HepG2 (cell line): ENCODE data around the gene HMBS. TPM values are rescaled to one million over a fixed set of nuclear protein-coding genes. Genes with fewer than 3 reads are reported as not detected.

Experiments
- CEBPB ChIP-seq: IDR thresholded peaks from 2 replicates; pipeline ENCODE4 v1.6.1; 2011; ENCODE audit warnings: low read depth, low read length, improper control_type of control experiment, borderline replicate concordance
- EED ChIP-seq: sonication (generic); formaldehyde crosslinking; IDR thresholded peaks from 2 replicates; pipeline ENCODE4 v1.5.0; 2020; ENCODE audit warnings: mild to moderate bottlenecking, missing genetic modification reagents
- JDP2 ChIP-seq: sonication (generic); formaldehyde crosslinking; IDR thresholded peaks from 2 replicates; pipeline ENCODE4 v1.8.1; 2022; ENCODE audit warnings: missing genetic modification reagents, borderline replicate concordance
- KLF6 ChIP-seq: IDR thresholded peaks from 2 replicates; pipeline ENCODE4 v1.8.0; 2016; ENCODE audit warnings: missing biosample characterization, missing genetic modification reagents
- MAF1 ChIP-seq: sonication (generic); formaldehyde crosslinking; IDR thresholded peaks from 2 replicates; pipeline ENCODE4 v1.5.0; 2020; ENCODE audit warnings: missing genetic modification reagents, borderline replicate concordance
- MEIS1 ChIP-seq: sonication (generic); formaldehyde crosslinking; IDR thresholded peaks from 2 replicates; pipeline ENCODE4 v1.9.0; 2021; ENCODE audit warnings: mild to moderate bottlenecking, missing genetic modification reagents, moderate library complexity, borderline replicate concordance
- MIXL1 ChIP-seq: IDR thresholded peaks from 2 replicates; pipeline ENCODE4 v1.6.1; 2016
- MTA3 ChIP-seq: sonication (generic); formaldehyde crosslinking; IDR thresholded peaks from 2 replicates; pipeline ENCODE4 v1.4.0; 2020; ENCODE audit warnings: missing genetic modification reagents
- NFKB2 ChIP-seq: sonication (generic); formaldehyde crosslinking; IDR thresholded peaks from 2 replicates; pipeline ENCODE4 v1.4.0; 2020; ENCODE audit warnings: missing genetic modification reagents, borderline replicate concordance
- RBAK ChIP-seq: sonication (generic); formaldehyde crosslinking; IDR thresholded peaks from 2 replicates; pipeline ENCODE4 v1.5.1; 2020; ENCODE audit warnings: mild to moderate bottlenecking, missing genetic modification reagents
- RFX1 ChIP-seq: fragments of 450-650 bp; IDR thresholded peaks from 2 replicates; pipeline ENCODE4 v1.6.1; 2017
- SOX6 ChIP-seq, 2 experiments: fragments of 450-650 bp in 1 of 2; sonication (generic) in 1 of 2; formaldehyde crosslinking in 1 of 2; IDR thresholded peaks; 2 replicates each; pipeline versions ENCODE4 v1.4.0 to v1.6.1; 2017 to 2020; ENCODE audit warnings: antibody characterized with exemption in 1 of 2, mild to moderate bottlenecking in 1 of 2, missing genetic modification reagents in 1 of 2
- TBL1XR1 ChIP-seq: fragments of 150-350 bp; IDR thresholded peaks from 2 replicates; pipeline ENCODE4 v1.6.1; 2014; ENCODE audit warnings: borderline replicate concordance, low read length; ENCODE audit not compliant: partially characterized antibody
- ZFP82 ChIP-seq: sonication (generic); formaldehyde crosslinking; IDR thresholded peaks from 2 replicates; pipeline ENCODE4 v1.5.1; 2020; ENCODE audit warnings: mild to moderate bottlenecking, missing genetic modification reagents, borderline replicate concordance
- ZNF260 ChIP-seq: sonication (generic); formaldehyde crosslinking; IDR thresholded peaks from 2 replicates; pipeline ENCODE4 v1.4.0; 2020; ENCODE audit warnings: missing genetic modification reagents, low read depth, mild to moderate bottlenecking, borderline replicate concordance
- ZNF382 ChIP-seq: sonication (generic); formaldehyde crosslinking; IDR thresholded peaks from 2 replicates; pipeline ENCODE4 v1.5.0; 2020; ENCODE audit warnings: missing genetic modification reagents, mild to moderate bottlenecking, borderline replicate concordance
- ZNF839 ChIP-seq: sonication (generic); formaldehyde crosslinking; IDR thresholded peaks from 2 replicates; pipeline ENCODE4 v1.4.0; 2020; ENCODE audit warnings: missing genetic modification reagents, mild to moderate bottlenecking, borderline replicate concordance
- polyA plus RNA-seq, 8 experiments: library from polyadenylated mRNA; depleted of rRNA in 3 of 8; stranded (reverse) in 7 of 8; unstranded in 1 of 8; fragments of >200 nt; fragmentation: Illumina TruSeq in 4 of 8; extraction: Trizol in 4 of 8; gene quantifications; 2 replicates each; pipeline versions ENCODE4 v1.2.1 to v1.2.3, GENCODE V29; 2011 to 2016; ENCODE audit warnings: low read depth in 4 of 8, missing spikeins in 1 of 8, mixed read lengths in 1 of 8; ENCODE audit not compliant: insufficient read depth in 1 of 8
- total RNA-seq, 5 experiments: library from RNA; depleted of rRNA; stranded (reverse); fragments of >200 nt; fragmentation: Illumina TruSeq; extraction: Trizol; gene quantifications; 2 replicates each; pipeline ENCODE4 v1.2.3, GENCODE V29; 2016; ENCODE audit warnings: low read depth in 1 of 5
- TF ChIP-seq, protein P1 (sequence below): sonication (generic); formaldehyde crosslinking; conservative IDR thresholded peaks from 2 replicates; pipeline ENCODE4 v1.4.0; 2020; ENCODE audit warnings: missing genetic modification reagents
- TF ChIP-seq, protein P2 (sequence below): sonication (generic); formaldehyde crosslinking; IDR thresholded peaks from 2 replicates; pipeline ENCODE4 v1.5.1; 2020; ENCODE audit warnings: mild to moderate bottlenecking, missing genetic modification reagents, borderline replicate concordance

Gene HMBS
- total and polyA plus RNA-seq, 2 of the 13 experiments (the other 11 are each of a cell fraction or from before 2014, with no cell fraction given) = 9.4 to 46.9 TPM

DNA sequence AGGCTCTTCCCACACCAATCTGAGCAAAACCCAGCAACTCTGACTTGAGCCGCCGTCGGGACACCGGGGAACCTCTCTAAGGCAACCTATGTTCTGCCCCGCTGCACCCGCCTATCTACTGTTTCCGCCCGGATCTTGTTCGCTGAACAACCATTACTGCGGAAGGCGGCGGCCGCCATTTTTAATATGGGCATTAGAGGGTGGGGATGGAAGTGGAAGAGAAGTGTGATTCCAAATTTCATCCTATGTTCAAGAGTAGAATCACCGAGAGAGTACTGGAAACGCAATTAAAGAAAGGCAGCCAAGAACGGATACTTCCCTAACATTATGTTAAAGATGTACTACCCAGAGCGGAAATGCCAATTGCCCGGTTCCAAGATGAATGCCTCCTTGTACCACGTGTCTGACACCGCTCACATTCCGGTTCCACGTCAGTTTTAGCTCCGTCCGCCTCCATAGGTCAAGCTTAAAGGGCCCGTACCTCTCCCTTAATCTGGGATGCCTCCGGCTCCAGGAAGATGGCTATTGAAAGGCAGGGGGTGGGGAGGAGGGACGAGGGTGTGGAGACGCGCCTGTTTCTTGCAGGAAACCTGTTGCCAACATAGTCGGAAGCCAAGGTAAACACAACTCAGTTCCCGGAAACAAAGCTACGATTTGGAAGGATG is 17.2 kb downstream of the HMBS start, which contains the start of gene DPAGT1 (continued):
- no peak for TF ChIP-seq ZNF839 (CRISPR knock-in tag)
- TF ChIP-seq CEBPB = no peak
- TF ChIP-seq MIXL1 = peak; percentile 41
- TF ChIP-seq TBL1XR1 = no peak
- TF ChIP-seq SOX6 (IDR thresholded peaks at IDR 0.05) = no peak
- no peak for TF ChIP-seq SOX6 (CRISPR knock-in tag; IDR thresholded peaks at IDR 0.05)
- TF ChIP-seq MTA3 = no peak
- TF ChIP-seq MEIS1 (CRISPR knock-in tag) = no peak
- no peak for TF ChIP-seq JDP2 (CRISPR knock-in tag)
- 0 out of 2 replicates have a peak, but pooled peaks have one; percentile 5 for TF ChIP-seq NFKB2
- no peak for TF ChIP-seq ZNF382
- 0 out of 2 replicates have a peak, but pooled peaks have one; percentile 25 for TF ChIP-seq KLF6 (CRISPR knock-in tag)
- TF ChIP-seq, protein P1, sequence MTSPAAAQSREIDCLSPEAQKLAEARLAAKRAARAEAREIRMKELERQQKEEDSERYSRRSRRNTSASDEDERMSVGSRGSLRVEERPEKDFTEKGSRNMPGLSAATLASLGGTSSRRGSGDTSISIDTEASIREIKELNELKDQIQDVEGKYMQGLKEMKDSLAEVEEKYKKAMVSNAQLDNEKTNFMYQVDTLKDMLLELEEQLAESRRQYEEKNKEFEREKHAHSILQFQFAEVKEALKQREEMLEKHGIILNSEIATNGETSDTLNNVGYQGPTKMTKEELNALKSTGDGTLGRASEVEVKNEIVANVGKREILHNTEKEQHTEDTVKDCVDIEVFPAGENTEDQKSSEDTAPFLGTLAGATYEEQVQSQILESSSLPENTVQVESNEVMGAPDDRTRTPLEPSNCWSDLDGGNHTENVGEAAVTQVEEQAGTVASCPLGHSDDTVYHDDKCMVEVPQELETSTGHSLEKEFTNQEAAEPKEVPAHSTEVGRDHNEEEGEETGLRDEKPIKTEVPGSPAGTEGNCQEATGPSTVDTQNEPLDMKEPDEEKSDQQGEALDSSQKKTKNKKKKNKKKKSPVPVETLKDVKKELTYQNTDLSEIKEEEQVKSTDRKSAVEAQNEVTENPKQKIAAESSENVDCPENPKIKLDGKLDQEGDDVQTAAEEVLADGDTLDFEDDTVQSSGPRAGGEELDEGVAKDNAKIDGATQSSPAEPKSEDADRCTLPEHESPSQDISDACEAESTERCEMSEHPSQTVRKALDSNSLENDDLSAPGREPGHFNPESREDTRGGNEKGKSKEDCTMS (CRISPR knock-in tag) = no peak
- no peak for TF ChIP-seq RFX1
- TF ChIP-seq MAF1 = no peak
- no peak for TF ChIP-seq ZFP82
- TF ChIP-seq EED (CRISPR knock-in tag) = no peak
- TF ChIP-seq, protein P2, sequence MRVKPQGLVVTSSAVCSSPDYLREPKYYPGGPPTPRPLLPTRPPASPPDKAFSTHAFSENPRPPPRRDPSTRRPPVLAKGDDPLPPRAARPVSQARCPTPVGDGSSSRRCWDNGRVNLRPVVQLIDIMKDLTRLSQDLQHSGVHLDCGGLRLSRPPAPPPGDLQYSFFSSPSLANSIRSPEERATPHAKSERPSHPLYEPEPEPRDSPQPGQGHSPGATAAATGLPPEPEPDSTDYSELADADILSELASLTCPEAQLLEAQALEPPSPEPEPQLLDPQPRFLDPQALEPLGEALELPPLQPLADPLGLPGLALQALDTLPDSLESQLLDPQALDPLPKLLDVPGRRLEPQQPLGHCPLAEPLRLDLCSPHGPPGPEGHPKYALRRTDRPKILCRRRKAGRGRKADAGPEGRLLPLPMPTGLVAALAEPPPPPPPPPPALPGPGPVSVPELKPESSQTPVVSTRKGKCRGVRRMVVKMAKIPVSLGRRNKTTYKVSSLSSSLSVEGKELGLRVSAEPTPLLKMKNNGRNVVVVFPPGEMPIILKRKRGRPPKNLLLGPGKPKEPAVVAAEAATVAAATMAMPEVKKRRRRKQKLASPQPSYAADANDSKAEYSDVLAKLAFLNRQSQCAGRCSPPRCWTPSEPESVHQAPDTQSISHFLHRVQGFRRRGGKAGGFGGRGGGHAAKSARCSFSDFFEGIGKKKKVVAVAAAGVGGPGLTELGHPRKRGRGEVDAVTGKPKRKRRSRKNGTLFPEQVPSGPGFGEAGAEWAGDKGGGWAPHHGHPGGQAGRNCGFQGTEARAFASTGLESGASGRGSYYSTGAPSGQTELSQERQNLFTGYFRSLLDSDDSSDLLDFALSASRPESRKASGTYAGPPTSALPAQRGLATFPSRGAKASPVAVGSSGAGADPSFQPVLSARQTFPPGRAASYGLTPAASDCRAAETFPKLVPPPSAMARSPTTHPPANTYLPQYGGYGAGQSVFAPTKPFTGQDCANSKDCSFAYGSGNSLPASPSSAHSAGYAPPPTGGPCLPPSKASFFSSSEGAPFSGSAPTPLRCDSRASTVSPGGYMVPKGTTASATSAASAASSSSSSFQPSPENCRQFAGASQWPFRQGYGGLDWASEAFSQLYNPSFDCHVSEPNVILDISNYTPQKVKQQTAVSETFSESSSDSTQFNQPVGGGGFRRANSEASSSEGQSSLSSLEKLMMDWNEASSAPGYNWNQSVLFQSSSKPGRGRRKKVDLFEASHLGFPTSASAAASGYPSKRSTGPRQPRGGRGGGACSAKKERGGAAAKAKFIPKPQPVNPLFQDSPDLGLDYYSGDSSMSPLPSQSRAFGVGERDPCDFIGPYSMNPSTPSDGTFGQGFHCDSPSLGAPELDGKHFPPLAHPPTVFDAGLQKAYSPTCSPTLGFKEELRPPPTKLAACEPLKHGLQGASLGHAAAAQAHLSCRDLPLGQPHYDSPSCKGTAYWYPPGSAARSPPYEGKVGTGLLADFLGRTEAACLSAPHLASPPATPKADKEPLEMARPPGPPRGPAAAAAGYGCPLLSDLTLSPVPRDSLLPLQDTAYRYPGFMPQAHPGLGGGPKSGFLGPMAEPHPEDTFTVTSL (CRISPR knock-in tag) = no peak
- no peak for TF ChIP-seq ZNF260 (CRISPR knock-in tag)
- TF ChIP-seq RBAK (CRISPR knock-in tag) = no peak
